Measurements from ENCODE around the gene PLD5. TPM values are rescaled to one million over a fixed set of nuclear protein-coding genes. Genes with fewer than 3 reads are reported as not detected.

PLD5 gene
- total RNA-seq, 1 experiment from 2014 or later: 1.8 TPM

DNA sequence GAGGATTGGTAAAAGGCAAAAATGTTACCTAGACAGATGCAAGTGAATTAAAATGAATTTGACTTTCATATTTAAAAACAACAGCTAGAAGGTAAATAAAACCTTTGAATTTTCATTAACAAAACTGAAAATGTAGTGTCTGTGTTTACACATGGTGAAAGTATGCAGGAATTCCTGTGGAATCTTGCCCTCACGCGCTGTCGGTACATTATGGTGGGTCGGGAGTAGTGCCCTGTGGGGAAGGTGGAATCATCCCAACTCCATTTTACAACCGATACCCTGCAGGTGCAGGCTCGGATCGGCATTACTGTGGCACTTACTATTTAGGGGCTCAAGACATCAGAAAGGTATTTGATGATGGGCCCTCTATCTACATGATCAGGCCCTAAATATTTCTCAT is 328.4 kb downstream of the PLD5 start:
- Histone ChIP-seq H3K36me3 (ENCODE audit: control insufficient read depth, insufficient read depth, low read length) (no peaks in the 10 kb centered on the region), H3K4me3 (ENCODE audit: low read depth, low read length) (no peak overlapping the region), H3K9me3 (no peaks in the 10 kb centered on the region), H3K4me1 (peaks cover 13% of the 10 kb centered on the region), H3K27me3 (replicated peaks; ENCODE audit: control insufficient read depth, insufficient read depth, low read length) (no peaks in the 10 kb centered on the region)
- H3K27ac Mint-ChIP-seq (ENCODE audit: unreplicated experiment): no peak overlapping the region
- H3K27me3 Mint-ChIP-seq (ENCODE audit: insufficient read depth, unreplicated experiment): no peaks in the 10 kb centered on the region
- no TSS peak for BruUV-seq (replicated peaks)
- H3K4me1 Mint-ChIP-seq (ENCODE audit: low read depth, unreplicated experiment): peaks cover 7% of the 10 kb centered on the region
- CTCF ChIA-PET: no interaction called here
- no peaks in the 10 kb centered on the region for H3K36me3 Mint-ChIP-seq (ENCODE audit: insufficient read depth, unreplicated experiment)
- POLR2A ChIA-PET: no interaction called here
- H3K9me3 Mint-ChIP-seq (ENCODE audit: unreplicated experiment): peaks cover 5% of the 10 kb centered on the region
- H3K4me3 Mint-ChIP-seq (ENCODE audit: unreplicated experiment): no peak overlapping the region
- DNase-seq: no peak
- intact Hi-C loops (cut with micrococcal nuclease; ENCODE audit: unreplicated experiment): no loop called here
- TF ChIP-seq, protein P1, sequence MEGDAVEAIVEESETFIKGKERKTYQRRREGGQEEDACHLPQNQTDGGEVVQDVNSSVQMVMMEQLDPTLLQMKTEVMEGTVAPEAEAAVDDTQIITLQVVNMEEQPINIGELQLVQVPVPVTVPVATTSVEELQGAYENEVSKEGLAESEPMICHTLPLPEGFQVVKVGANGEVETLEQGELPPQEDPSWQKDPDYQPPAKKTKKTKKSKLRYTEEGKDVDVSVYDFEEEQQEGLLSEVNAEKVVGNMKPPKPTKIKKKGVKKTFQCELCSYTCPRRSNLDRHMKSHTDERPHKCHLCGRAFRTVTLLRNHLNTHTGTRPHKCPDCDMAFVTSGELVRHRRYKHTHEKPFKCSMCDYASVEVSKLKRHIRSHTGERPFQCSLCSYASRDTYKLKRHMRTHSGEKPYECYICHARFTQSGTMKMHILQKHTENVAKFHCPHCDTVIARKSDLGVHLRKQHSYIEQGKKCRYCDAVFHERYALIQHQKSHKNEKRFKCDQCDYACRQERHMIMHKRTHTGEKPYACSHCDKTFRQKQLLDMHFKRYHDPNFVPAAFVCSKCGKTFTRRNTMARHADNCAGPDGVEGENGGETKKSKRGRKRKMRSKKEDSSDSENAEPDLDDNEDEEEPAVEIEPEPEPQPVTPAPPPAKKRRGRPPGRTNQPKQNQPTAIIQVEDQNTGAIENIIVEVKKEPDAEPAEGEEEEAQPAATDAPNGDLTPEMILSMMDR (IDR thresholded peaks at IDR 0.05; ENCODE audit: insufficient read depth in 1 of 2, low read depth in 1 of 2, low read length in 1 of 2, severe bottlenecking in 1 of 2, unreplicated experiment in 1 of 2): no peak

DNA sequence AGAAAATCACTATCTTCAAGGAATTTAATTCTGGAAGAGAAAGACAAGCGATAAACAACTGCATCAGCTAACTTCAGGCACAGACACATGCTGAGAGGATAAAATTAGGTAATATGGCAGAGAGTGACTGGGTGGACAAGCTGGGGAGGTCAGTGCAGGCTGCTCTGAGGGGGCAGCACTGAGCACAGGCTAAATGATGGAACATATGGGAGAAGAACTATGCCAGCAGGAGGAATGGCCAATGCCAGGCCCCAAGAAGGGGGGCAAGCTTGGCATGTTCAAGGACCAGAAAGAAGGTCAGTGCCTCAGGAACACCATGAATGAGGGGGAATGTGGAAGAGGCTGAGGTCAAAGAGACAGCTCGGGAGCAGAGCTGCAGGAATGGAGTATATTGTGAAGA is 334.9 kb downstream of the PLD5 start:
- H3K36me3 ChIP-seq (ENCODE audit: control insufficient read depth, insufficient read depth, low read length): no peaks in the 10 kb centered on the region
- H3K9me3 ChIP-seq: no peaks in the 10 kb centered on the region
- H3K27me3 ChIP-seq (replicated peaks; ENCODE audit: control insufficient read depth, insufficient read depth, low read length): no peaks in the 10 kb centered on the region; the same call in 1 of the 2 replicates
- no peaks in the 10 kb centered on the region for H3K27me3 Mint-ChIP-seq (ENCODE audit: insufficient read depth, unreplicated experiment)
- TF ChIP-seq, protein P1 (IDR thresholded peaks at IDR 0.05; ENCODE audit: insufficient read depth in 1 of 2, low read depth in 1 of 2, low read length in 1 of 2, severe bottlenecking in 1 of 2, unreplicated experiment in 1 of 2): no peak
- H3K4me1 ChIP-seq: no peaks in the 10 kb centered on the region
- H3K9me3 Mint-ChIP-seq (ENCODE audit: unreplicated experiment): no peaks in the 10 kb centered on the region
- H3K36me3 Mint-ChIP-seq (ENCODE audit: insufficient read depth, unreplicated experiment): no peaks in the 10 kb centered on the region
- no TSS peak for BruUV-seq (replicated peaks)
- DNase-seq: no peak
- no peak overlapping the region for H3K4me3 Mint-ChIP-seq (ENCODE audit: unreplicated experiment)
- H3K4me1 Mint-ChIP-seq (ENCODE audit: low read depth, unreplicated experiment): no peaks in the 10 kb centered on the region
- POLR2A ChIA-PET: no interaction called here
- H3K4me3 ChIP-seq (ENCODE audit: low read depth, low read length): no peak overlapping the region
- CTCF ChIA-PET: no interaction called here
- intact Hi-C loops (cut with micrococcal nuclease; ENCODE audit: unreplicated experiment): no loop called here
- H3K27ac Mint-ChIP-seq (ENCODE audit: unreplicated experiment): no peak overlapping the region

GRCh38 chr1:242187816-242188215 is 336.7 kb downstream of the PLD5 start:
- intact Hi-C loops (cut with micrococcal nuclease; ENCODE audit: unreplicated experiment): no loop called here
- no TSS peak for BruUV-seq (replicated peaks)
- no peak for DNase-seq
- H3K27ac Mint-ChIP-seq (ENCODE audit: unreplicated experiment): no peak overlapping the region
- no peaks in the 10 kb centered on the region for H3K4me1 ChIP-seq
- TF ChIP-seq, protein P1 (IDR thresholded peaks at IDR 0.05; ENCODE audit: insufficient read depth in 1 of 2, low read depth in 1 of 2, low read length in 1 of 2, severe bottlenecking in 1 of 2, unreplicated experiment in 1 of 2): no peak
- H3K36me3 ChIP-seq (ENCODE audit: control insufficient read depth, insufficient read depth, low read length): no peaks in the 10 kb centered on the region
- no peak overlapping the region for H3K4me3 Mint-ChIP-seq (ENCODE audit: unreplicated experiment)
- CTCF ChIA-PET: no interaction called here
- H3K4me1 Mint-ChIP-seq (ENCODE audit: low read depth, unreplicated experiment): no peaks in the 10 kb centered on the region
- no peaks in the 10 kb centered on the region for H3K27me3 Mint-ChIP-seq (ENCODE audit: insufficient read depth, unreplicated experiment)
- no peaks in the 10 kb centered on the region for H3K9me3 Mint-ChIP-seq (ENCODE audit: unreplicated experiment)
- H3K9me3 ChIP-seq: no peaks in the 10 kb centered on the region
- no peak overlapping the region for H3K4me3 ChIP-seq (ENCODE audit: low read depth, low read length)
- no peaks in the 10 kb centered on the region for H3K36me3 Mint-ChIP-seq (ENCODE audit: insufficient read depth, unreplicated experiment)
- H3K27me3 ChIP-seq (replicated peaks; ENCODE audit: control insufficient read depth, insufficient read depth, low read length): no peaks in the 10 kb centered on the region; the same call in 1 of the 2 replicates
- POLR2A ChIA-PET: no interaction called here
